ENCODE results near the gene PXDN.

Gene PXDN

GRCh38 chr2:1686784-1687105 is 57.6 kb downstream of the PXDN start:
- TF ChIP-seq CTCF (IDR thresholded peaks at IDR 0.05; ENCODE audit: control insufficient read depth, extremely low read depth, insufficient read depth): no peak
- no peak overlapping the region for H3K4me3 ChIP-seq (ENCODE audit: low read depth, low read length)
- DNase-seq (ENCODE audit: low read depth): peak; percentile 92

GRCh38 chr2:1685957-1686783 is 58.1 kb downstream of the PXDN start:
- TF ChIP-seq CTCF (IDR thresholded peaks at IDR 0.05; ENCODE audit: control insufficient read depth, extremely low read depth, insufficient read depth): no peak
- DNase-seq (ENCODE audit: low read depth): no peak

GRCh38 chr2:1685078-1685956 is 59.0 kb downstream of the PXDN start:
- no peak for DNase-seq (ENCODE audit: low read depth)
- no peak for TF ChIP-seq CTCF (IDR thresholded peaks at IDR 0.05; ENCODE audit: control insufficient read depth, extremely low read depth, insufficient read depth)
- H3K4me3 ChIP-seq (ENCODE audit: low read depth, low read length): no peak overlapping the region

More at GRCh38 chr2:1685957-1686783, 58.1 kb downstream of the PXDN start:
- H3K4me3 ChIP-seq (ENCODE audit: low read depth, low read length): no peak overlapping the region

- DNase-seq (ENCODE audit: low read depth): no peak
- no peak overlapping the region for H3K4me3 ChIP-seq (ENCODE audit: low read depth, low read length)
- no peak for TF ChIP-seq CTCF (IDR thresholded peaks at IDR 0.05; ENCODE audit: control insufficient read depth, extremely low read depth, insufficient read depth)
Measured at GRCh38 chr2:1683297-1683696, 61.0 kb downstream of the PXDN start.

GRCh38 chr2:1682181-1682440 is 62.2 kb downstream of the PXDN start:
- no peak overlapping the region for H3K4me3 ChIP-seq (ENCODE audit: low read depth, low read length)
- no peak for DNase-seq (ENCODE audit: low read depth)
- no peak for TF ChIP-seq CTCF (IDR thresholded peaks at IDR 0.05; ENCODE audit: control insufficient read depth, extremely low read depth, insufficient read depth)

GRCh38 chr2:1681323-1682180 is 62.8 kb downstream of the PXDN start:
- no peak for DNase-seq (ENCODE audit: low read depth)
- TF ChIP-seq CTCF (IDR thresholded peaks at IDR 0.05; ENCODE audit: control insufficient read depth, extremely low read depth, insufficient read depth): no peak
- no peak overlapping the region for H3K4me3 ChIP-seq (ENCODE audit: low read depth, low read length)
